ENCODE results near the gene C3orf80.
"Not testable (repeated sequence)": the region's sequence is repeated elsewhere in the genome, so short reads cannot be mapped to it uniquely, and the experiment has no call there.

C3orf80 gene

GRCh38 chr3:160225176-160226025 is at the start of gene C3orf80:
TSS of gene C3orf80 (plus strand) at chr3:160225422. CDS start at chr3:160225636, 214 bp downstream.
- peak; percentile 68 for DNase-seq

GRCh38 chr3:160176923-160177322 is 48.3 kb upstream of the C3orf80 start:
- DNase-seq = no peak

- not testable (repeated sequence) for DNase-seq
These were observed 46.6 kb upstream of the C3orf80 start for GRCh38 chr3:160178661-160179060.

GRCh38 chr3:160179403-160179802 is 45.8 kb upstream of the C3orf80 start:
- not testable (repeated sequence) for DNase-seq

- no peak for DNase-seq
These were observed 45.3 kb upstream of the C3orf80 start for GRCh38 chr3:160179906-160180305.

- no peak for DNase-seq
These were observed 44.5 kb upstream of the C3orf80 start for GRCh38 chr3:160180581-160181216.

GRCh38 chr3:160183345-160184076 is 41.7 kb upstream of the C3orf80 start:
- DNase-seq = no peak

- no peak for DNase-seq
These were observed 40.6 kb upstream of the C3orf80 start for GRCh38 chr3:160184655-160185054.

GRCh38 chr3:160185751-160186150 is 39.5 kb upstream of the C3orf80 start:
- no peak for DNase-seq

GRCh38 chr3:160187288-160187687 is 37.9 kb upstream of the C3orf80 start:
- DNase-seq = no peak

- DNase-seq = no peak
These were observed 32.8 kb upstream of the C3orf80 start for GRCh38 chr3:160192310-160193029.

- DNase-seq = no peak
These were observed 31.5 kb upstream of the C3orf80 start for GRCh38 chr3:160193644-160194192.

GRCh38 chr3:160194438-160194837 is 30.8 kb upstream of the C3orf80 start:
- no peak for DNase-seq

- no peak for DNase-seq
These were observed 30.1 kb upstream of the C3orf80 start for GRCh38 chr3:160195106-160195505.

GRCh38 chr3:160196511-160197104 is 28.6 kb upstream of the C3orf80 start:
- DNase-seq = no peak

GRCh38 chr3:160199108-160199507 is 26.1 kb upstream of the C3orf80 start:
- no peak for DNase-seq

GRCh38 chr3:160200353-160200752 is 24.9 kb upstream of the C3orf80 start:
- DNase-seq = no peak

GRCh38 chr3:160204396-160205011 is 20.7 kb upstream of the C3orf80 start:
- DNase-seq = not testable (repeated sequence)

- no peak for DNase-seq
These were observed 19.6 kb upstream of the C3orf80 start for GRCh38 chr3:160205606-160206005.

- DNase-seq = no peak
These were observed 14.9 kb upstream of the C3orf80 start for GRCh38 chr3:160210341-160210740.

- DNase-seq = peak; percentile 40
These were observed 14.4 kb upstream of the C3orf80 start for GRCh38 chr3:160210799-160211221.

GRCh38 chr3:160213191-160213590 is 12.0 kb upstream of the C3orf80 start:
- no peak for DNase-seq

Measured in activated CD4-positive, alpha-beta T cell treated with anti-CD3 and anti-CD28 coated beads, Interleukin-10, Interleukin-2, amounts not matched to agents 100 ng/mL and 50 ng/mL, durations not matched to agents 16 hours and 8 hours (primary cell).